Keratinocyte (primary cell): ENCODE measurements around the gene SERPINH1. TPM values are rescaled to one million over a fixed set of nuclear protein-coding genes. Genes with fewer than 3 reads are reported as not detected.

Source experiments
- DNase-seq: peaks from one replicate; pipeline ENCODE4 v3.0.0-alpha.2; 2011; ENCODE audit warnings: low read depth, missing footprints, low spot score
- FAIRE-seq: peaks from 2 replicates; lab custom pipeline; 2011; peaks lifted over from hg19 to GRCh38; lab: Jason Lieb, UNC
- H2AFZ ChIP-seq: 2 replicates; pipeline ENCODE4 v1.6.0; 2012; ENCODE audit warnings: low read length, control low read depth, inconsistent platforms; ENCODE audit not compliant: control insufficient read depth
- H3K27ac ChIP-seq: 2 replicates; pipeline ENCODE4 v1.5.1; 2011; ENCODE audit warnings: low read length; ENCODE audit not compliant: control insufficient read depth, insufficient read depth
- H3K27me3 ChIP-seq: 3 replicates; pipeline ENCODE4 v1.6.0; 2011; ENCODE audit warnings: low read length; ENCODE audit not compliant: control insufficient read depth, insufficient read depth; ENCODE audit errors: extremely low read depth
- H3K36me3 ChIP-seq, 2 experiments: 2 replicates in 1 of 2; 3 replicates in 1 of 2; pipeline ENCODE4 v1.5.1; 2011; ENCODE audit warnings: low read length in 2 of 2, mild to moderate bottlenecking in 1 of 2; ENCODE audit not compliant: control insufficient read depth in 2 of 2, insufficient read depth in 2 of 2; ENCODE audit errors: extremely low read depth in 1 of 2
- H3K4me1 ChIP-seq: 3 replicates; pipeline ENCODE4 v1.5.1; 2011; ENCODE audit warnings: low read length; ENCODE audit not compliant: control insufficient read depth, insufficient read depth; ENCODE audit errors: extremely low read depth
- H3K4me2 ChIP-seq: 3 replicates; pipeline ENCODE4 v1.6.0; 2011; ENCODE audit warnings: low read depth, low read length; ENCODE audit not compliant: control insufficient read depth, insufficient read depth; ENCODE audit errors: extremely low read depth
- H3K4me3 ChIP-seq, 3 experiments: fragments of 200-600 bp in 1 of 3; sonication (generic) in 1 of 3; 2 replicates in 2 of 3; 3 replicates in 1 of 3; pipeline ENCODE4 v1.5.1; 2011 to 2016; ENCODE audit warnings: low read length in 3 of 3, mild to moderate bottlenecking in 3 of 3, control low read depth in 2 of 3, inconsistent platforms in 1 of 3, low read depth in 1 of 3, mixed read lengths in 1 of 3, mixed run types in 1 of 3, moderate library complexity in 1 of 3; ENCODE audit not compliant: control insufficient read depth in 2 of 3, insufficient read depth in 2 of 3; ENCODE audit errors: extremely low read depth in 1 of 3
- H3K79me2 ChIP-seq: 2 replicates; pipeline ENCODE4 v1.6.0; 2012; ENCODE audit warnings: low read length; ENCODE audit not compliant: control insufficient read depth, insufficient read depth
- H3K9ac ChIP-seq: 3 replicates; pipeline ENCODE4 v1.6.0; 2011; ENCODE audit warnings: low read length; ENCODE audit not compliant: control insufficient read depth, insufficient read depth; ENCODE audit errors: extremely low read depth
- H3K9me1 ChIP-seq: 3 replicates; pipeline ENCODE4 v1.6.0; 2011; ENCODE audit warnings: low read length; ENCODE audit not compliant: control insufficient read depth, insufficient read depth; ENCODE audit errors: extremely low read depth
- H3K9me3 ChIP-seq: 2 replicates; pipeline ENCODE4 v1.5.1; 2012; ENCODE audit warnings: low read depth, low read length; ENCODE audit not compliant: control insufficient read depth
- H4K20me1 ChIP-seq: 3 replicates; pipeline ENCODE4 v1.6.0; 2011; ENCODE audit warnings: low read length; ENCODE audit not compliant: control insufficient read depth, insufficient read depth; ENCODE audit errors: extremely low read depth
- EZH2 ChIP-seq: IDR thresholded peaks from one replicate; pipeline ENCODE4 v1.6.1; 2012; ENCODE audit warnings: inconsistent platforms, mild to moderate bottlenecking, low read length, moderate library complexity
- dilution Hi-C: fragments of 300-500 bp; cut with MboI; formaldehyde crosslinking; loops from one replicate; pipeline ENCODE4 v1.7.0; 2020; ENCODE audit warnings: low sequenced_read_pairs; ENCODE audit not compliant: extremely low pct_ligation_motif_present
- polyA plus RNA-seq, 5 experiments: library from polyadenylated mRNA; depleted of rRNA in 3 of 5; stranded (reverse) in 3 of 5; stranded (forward) in 1 of 5; unstranded in 1 of 5; fragments of >200 nt; gene quantifications; 1 replicate in 1 of 5; 2 replicates in 3 of 5; 3 replicates in 1 of 5; pipeline versions ENCODE4 v1.2.1 to v1.2.3, GENCODE V29; 2011 to 2012; ENCODE audit warnings: missing spikeins in 2 of 5, low read depth in 1 of 5, low replicate concordance in 1 of 5
- TF ChIP-seq, protein P1 (sequence below), 3 experiments: IDR thresholded peaks in 1 of 3; conservative IDR thresholded peaks in 1 of 3; optimal IDR thresholded peaks in 1 of 3; 2 replicates in 2 of 3; 3 replicates in 1 of 3; pipeline versions ENCODE3 to v1.5.1; 2011; ENCODE audit warnings: low read length in 3 of 3, mild to moderate bottlenecking in 3 of 3, moderate library complexity in 2 of 3, control low read depth in 1 of 3, inconsistent platforms in 1 of 3; ENCODE audit not compliant: insufficient read depth in 2 of 3; ENCODE audit errors: extremely low read depth in 1 of 3

The SERPINH1 gene
- polyA plus RNA-seq, 1 donor (not counting 4 experiments of a cell fraction or from before 2014, with no cell fraction given), result 136 TPM

- no peaks in the 10 kb centered on the region for H4K20me1 ChIP-seq
- no peak overlapping the region for H2AFZ ChIP-seq
- peaks cover 11% of the 10 kb centered on the region for H3K27me3 ChIP-seq
- DNase-seq (no peak), FAIRE-seq (no peak)
- H3K27ac ChIP-seq, result no peak overlapping the region
- H3K9ac ChIP-seq, result no peak overlapping the region
- no peaks in the 10 kb centered on the region for H3K79me2 ChIP-seq
- no peaks in the 10 kb centered on the region for H3K9me3 ChIP-seq
- H3K36me3 ChIP-seq, result no peaks in the 10 kb centered on the region
- no peaks in the 10 kb centered on the region for H3K4me1 ChIP-seq
- no peaks in the 10 kb centered on the region for H3K9me1 ChIP-seq
- TF ChIP-seq EZH2, result no peak
- TF ChIP-seq, protein P1, sequence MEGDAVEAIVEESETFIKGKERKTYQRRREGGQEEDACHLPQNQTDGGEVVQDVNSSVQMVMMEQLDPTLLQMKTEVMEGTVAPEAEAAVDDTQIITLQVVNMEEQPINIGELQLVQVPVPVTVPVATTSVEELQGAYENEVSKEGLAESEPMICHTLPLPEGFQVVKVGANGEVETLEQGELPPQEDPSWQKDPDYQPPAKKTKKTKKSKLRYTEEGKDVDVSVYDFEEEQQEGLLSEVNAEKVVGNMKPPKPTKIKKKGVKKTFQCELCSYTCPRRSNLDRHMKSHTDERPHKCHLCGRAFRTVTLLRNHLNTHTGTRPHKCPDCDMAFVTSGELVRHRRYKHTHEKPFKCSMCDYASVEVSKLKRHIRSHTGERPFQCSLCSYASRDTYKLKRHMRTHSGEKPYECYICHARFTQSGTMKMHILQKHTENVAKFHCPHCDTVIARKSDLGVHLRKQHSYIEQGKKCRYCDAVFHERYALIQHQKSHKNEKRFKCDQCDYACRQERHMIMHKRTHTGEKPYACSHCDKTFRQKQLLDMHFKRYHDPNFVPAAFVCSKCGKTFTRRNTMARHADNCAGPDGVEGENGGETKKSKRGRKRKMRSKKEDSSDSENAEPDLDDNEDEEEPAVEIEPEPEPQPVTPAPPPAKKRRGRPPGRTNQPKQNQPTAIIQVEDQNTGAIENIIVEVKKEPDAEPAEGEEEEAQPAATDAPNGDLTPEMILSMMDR (optimal IDR thresholded peaks at IDR 0.05 in 1 of 3, IDR thresholded peaks at IDR 0.05 in 1 of 3, conservative IDR thresholded peaks at IDR 0.05 in 1 of 3; ENCODE audit: extremely low read depth in 1 of 3, insufficient read depth in 2 of 3, low read length in 3 of 3), result no peak
- H3K4me3 ChIP-seq, result no peak overlapping the region
- dilution Hi-C loops, result no loop called here
- H3K4me2 ChIP-seq, result no peak overlapping the region
These were observed 43.0 kb upstream of the SERPINH1 start for GRCh38 chr11:75518771-75519653.

GRCh38 chr11:75520688-75521087 lies 41.4 kb upstream of the SERPINH1 start:
- no peak for FAIRE-seq
- no peak overlapping the region for H3K9ac ChIP-seq
- no peaks in the 10 kb centered on the region for H3K9me1 ChIP-seq
- H3K27me3 ChIP-seq, result peaks cover 15% of the 10 kb centered on the region
- no peak for TF ChIP-seq EZH2
- TF ChIP-seq, protein P1 (optimal IDR thresholded peaks at IDR 0.05 in 1 of 3, IDR thresholded peaks at IDR 0.05 in 1 of 3, conservative IDR thresholded peaks at IDR 0.05 in 1 of 3; ENCODE audit: extremely low read depth in 1 of 3, insufficient read depth in 2 of 3, low read length in 3 of 3), result no peak
- H2AFZ ChIP-seq, result no peak overlapping the region
- H3K4me3 ChIP-seq, result no peak overlapping the region
- no peak overlapping the region for H3K27ac ChIP-seq
- no peak overlapping the region for H3K4me2 ChIP-seq
- H3K9me3 ChIP-seq, result no peaks in the 10 kb centered on the region
- H3K4me1 ChIP-seq, result no peaks in the 10 kb centered on the region
- H4K20me1 ChIP-seq, result no peaks in the 10 kb centered on the region
- no peak for DNase-seq
- dilution Hi-C loops, result no loop called here
- H3K36me3 ChIP-seq, result no peaks in the 10 kb centered on the region
- no peaks in the 10 kb centered on the region for H3K79me2 ChIP-seq
